Measurements from ENCODE around the gene PPP4R1.
"Not testable (repeated sequence)": the region's sequence is repeated elsewhere in the genome, so short reads cannot be mapped to it uniquely, and the experiment has no call there.

Gene PPP4R1

DNA sequence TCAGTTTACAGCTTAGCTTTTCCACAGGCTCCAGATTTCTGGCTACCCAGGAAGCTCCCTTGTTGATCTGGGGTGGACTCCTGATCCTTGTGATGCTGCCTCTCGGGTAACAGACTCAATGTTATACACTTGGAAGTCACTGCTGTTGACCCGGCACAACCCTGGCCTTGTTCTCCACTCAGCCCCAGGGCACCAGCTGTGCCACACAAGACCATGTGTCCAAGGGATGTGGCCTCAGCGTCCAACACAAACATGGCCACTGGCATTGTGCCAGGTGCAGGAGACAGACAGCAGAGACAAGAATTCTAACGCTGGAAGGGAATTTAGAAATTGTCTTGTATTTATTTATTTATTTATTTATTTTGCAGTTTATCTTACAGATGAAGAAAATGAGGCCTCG, 39.0 kb upstream of the PPP4R1 start:
- no peak overlapping the region for H3K27ac ChIP-seq
- no peak for TF ChIP-seq ZFX (IDR thresholded peaks at IDR 0.05; ENCODE audit: borderline replicate concordance)
- TF ChIP-seq, protein P1, sequence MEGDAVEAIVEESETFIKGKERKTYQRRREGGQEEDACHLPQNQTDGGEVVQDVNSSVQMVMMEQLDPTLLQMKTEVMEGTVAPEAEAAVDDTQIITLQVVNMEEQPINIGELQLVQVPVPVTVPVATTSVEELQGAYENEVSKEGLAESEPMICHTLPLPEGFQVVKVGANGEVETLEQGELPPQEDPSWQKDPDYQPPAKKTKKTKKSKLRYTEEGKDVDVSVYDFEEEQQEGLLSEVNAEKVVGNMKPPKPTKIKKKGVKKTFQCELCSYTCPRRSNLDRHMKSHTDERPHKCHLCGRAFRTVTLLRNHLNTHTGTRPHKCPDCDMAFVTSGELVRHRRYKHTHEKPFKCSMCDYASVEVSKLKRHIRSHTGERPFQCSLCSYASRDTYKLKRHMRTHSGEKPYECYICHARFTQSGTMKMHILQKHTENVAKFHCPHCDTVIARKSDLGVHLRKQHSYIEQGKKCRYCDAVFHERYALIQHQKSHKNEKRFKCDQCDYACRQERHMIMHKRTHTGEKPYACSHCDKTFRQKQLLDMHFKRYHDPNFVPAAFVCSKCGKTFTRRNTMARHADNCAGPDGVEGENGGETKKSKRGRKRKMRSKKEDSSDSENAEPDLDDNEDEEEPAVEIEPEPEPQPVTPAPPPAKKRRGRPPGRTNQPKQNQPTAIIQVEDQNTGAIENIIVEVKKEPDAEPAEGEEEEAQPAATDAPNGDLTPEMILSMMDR (IDR thresholded peaks at IDR 0.05) = no peak

DNA sequence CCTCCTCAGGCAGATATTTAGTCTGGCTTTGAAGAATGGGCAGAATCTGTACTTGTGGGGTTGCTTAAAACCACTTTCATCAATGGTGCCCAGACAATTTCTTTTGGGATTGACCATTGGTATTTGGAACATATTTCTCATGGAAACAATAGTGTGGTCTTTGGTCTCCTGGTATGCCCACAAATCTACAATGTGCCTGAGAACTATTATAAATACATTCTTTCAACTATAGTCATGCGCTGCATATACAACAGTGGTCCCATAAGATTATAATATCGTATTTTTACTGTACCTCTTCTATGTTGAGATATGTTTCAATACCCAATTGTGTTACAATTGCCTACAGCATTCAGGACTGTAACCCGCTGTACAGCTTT, 34.8 kb upstream of the PPP4R1 start:
- TF ChIP-seq, protein P1 (IDR thresholded peaks at IDR 0.05) = no peak
- TF ChIP-seq ZFX (IDR thresholded peaks at IDR 0.05; ENCODE audit: borderline replicate concordance) = no peak
- H3K27ac ChIP-seq = no peak overlapping the region

DNA sequence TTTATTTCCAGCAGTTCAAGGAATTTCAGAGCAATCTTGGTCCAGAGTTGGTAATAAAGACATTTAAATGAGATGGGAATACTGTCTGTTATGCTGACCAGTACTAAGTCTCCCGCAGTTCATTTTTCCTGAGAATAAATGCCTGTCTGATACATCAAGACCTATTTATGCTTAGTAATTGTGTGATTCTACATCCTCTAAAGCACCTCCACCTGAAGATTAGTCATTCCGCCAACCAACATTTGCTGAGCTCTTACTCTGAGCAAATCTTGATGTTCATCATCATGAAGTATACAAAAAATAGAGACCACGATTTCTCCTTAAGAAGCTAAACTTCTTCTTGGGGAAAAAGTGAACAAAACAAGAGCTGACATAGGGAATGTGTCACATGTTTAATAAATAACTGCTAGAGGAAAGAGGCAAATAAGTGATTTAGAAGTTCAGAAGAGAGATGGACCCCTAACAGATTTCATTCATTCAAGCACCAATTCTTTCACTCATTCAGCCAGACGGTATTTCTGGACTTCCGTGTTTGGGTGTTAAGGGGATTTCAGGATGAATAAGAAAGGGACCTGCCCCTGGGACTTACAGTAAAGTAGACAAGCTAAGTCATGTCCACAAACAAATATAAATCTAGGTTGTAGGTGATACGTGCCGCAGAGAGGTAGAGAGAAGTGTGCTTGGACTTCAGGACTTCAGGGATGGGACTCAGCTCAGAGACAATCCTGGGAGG, 34.2 kb upstream of the PPP4R1 start:
- TF ChIP-seq, protein P1 (IDR thresholded peaks at IDR 0.05) = no peak
- no peak for TF ChIP-seq ZFX (IDR thresholded peaks at IDR 0.05; ENCODE audit: borderline replicate concordance)
- H3K27ac ChIP-seq = no peak overlapping the region

DNA sequence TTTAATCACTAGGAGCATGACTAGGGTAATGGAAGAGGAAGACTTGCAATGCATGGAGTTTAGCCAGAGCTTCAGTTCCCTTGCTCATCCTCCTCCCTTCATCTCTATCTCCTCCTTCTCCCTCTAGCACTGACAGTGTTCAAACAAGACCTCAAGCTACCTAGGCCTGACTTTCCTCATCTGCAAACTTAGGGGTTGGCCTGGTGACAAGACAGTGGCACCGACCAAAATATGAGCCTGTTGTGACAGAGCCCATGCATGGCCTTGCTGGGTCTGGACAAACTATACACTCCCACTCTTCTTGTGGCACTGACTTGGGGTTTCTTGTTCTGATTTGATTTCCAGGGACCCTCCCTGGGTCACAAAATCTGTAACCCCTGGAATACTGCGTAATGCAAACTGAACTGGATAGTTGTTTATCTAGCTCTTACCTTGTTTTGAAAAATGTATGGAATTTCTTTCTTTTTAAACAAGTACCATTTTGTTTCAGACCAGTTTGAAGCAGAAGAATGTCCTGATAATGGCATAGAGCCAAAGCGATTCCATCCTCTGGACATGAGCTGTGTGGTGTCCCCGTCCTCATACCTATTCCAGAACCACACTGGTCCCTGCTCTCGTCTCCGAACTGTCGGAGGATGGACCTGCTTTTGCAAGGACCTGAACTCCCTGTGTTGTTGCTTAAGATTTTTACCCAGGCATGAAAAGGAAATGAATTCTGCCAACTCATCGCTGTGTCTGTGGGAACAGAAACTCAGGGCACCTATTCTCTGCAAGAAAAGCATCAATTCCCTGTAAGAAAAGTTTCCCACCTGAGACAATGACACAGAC, 33.4 kb upstream of the PPP4R1 start:
- no peak for TF ChIP-seq ZFX (IDR thresholded peaks at IDR 0.05; ENCODE audit: borderline replicate concordance)
- TF ChIP-seq, protein P1 (IDR thresholded peaks at IDR 0.05) = no peak
- no peak overlapping the region for H3K27ac ChIP-seq

DNA sequence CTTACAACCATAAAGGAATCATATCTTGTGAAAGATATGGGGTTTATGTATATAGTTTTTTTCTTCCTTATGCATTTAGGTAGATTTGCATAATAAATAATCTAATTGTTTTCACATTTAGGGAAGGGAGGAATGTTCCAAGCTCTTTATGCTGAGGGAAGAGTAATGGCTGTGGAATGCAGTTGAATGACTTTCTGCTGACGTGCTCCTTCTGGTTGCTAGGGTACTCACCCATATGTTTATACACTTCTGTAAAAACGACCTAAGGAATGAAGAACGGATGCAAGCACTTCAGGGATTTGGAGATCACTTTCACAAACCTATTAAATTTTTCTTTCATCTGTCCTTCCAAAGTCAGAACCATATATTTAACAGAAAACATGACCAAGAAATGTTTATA, 29.2 kb upstream of the PPP4R1 start:
- TF ChIP-seq, protein P1 (IDR thresholded peaks at IDR 0.05) = no peak
- no peak for TF ChIP-seq ZFX (IDR thresholded peaks at IDR 0.05; ENCODE audit: borderline replicate concordance)
- H3K27ac ChIP-seq = no peak overlapping the region

DNA sequence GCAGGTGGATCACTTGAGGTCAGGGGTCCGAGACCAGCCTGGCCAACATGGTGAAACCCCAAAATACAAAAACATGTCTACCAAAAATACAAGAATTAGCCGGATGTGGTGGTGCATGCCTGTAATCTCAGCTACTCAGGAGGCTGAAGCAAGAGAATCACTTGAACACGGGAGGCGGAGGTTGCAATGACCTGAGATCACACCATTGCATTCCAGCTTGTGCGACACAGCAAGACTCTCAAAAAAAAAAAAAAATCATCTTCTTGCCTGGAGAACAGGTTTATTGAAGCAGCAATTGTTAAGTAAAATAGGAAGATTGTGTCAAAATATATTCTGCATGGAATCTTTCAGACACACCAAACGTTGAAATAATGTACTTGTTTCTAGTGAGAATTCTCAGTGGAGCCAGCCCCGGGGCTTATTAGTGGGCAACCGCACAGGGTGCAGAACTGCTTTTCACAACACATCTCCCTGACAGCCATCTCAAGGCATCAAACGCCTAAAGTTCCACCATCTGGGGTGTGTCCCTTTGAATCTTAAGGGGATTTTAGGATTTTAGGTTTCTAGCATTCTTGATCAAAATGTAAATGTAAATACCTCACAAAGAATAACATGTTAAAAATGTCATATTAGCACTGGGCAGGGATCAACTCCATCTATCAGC, 28.6 kb upstream of the PPP4R1 start:
- no peak overlapping the region for H3K27ac ChIP-seq
- TF ChIP-seq, protein P1 (IDR thresholded peaks at IDR 0.05) = no peak
- TF ChIP-seq ZFX (IDR thresholded peaks at IDR 0.05; ENCODE audit: borderline replicate concordance) = no peak

DNA sequence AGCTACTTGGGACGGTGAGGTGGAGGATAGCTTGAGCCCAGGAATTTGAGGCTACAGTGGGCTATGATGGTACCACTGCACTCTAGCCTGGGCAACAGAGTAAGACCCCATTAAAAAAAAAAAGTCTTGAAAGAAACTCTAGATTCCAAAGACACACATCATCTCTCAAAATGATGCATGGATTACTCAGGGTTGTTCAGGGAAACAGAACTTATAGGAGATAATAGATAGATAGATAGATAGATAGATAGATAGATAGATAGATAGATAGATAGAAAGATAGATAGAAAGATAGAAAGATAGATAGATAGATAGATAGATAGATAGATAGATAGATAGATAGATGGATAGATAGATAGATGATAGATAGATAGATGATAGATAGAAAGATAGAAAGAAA, 26.7 kb upstream of the PPP4R1 start:
- not testable (repeated sequence) for H3K27ac ChIP-seq
